Non-pigmented ciliary epithelial cell (primary cell): ENCODE results near the gene EMILIN3.

Experiments
- DNase-seq: peaks from one replicate; pipeline ENCODE4 v3.0.0-alpha.2; 2010; ENCODE audit warnings: low read depth

Gene EMILIN3

GRCh38 chr20:41364236-41364855 is 2.3 kb downstream of the EMILIN3 start:
- no peak for DNase-seq

GRCh38 chr20:41363601-41364000 is 3.0 kb downstream of the EMILIN3 start:
- DNase-seq: no peak

- DNase-seq: no peak
Observed at GRCh38 chr20:41362748-41363140, 3.9 kb downstream of the EMILIN3 start.

GRCh38 chr20:41361757-41362747 is 4.6 kb downstream of the EMILIN3 start:
- no peak for DNase-seq

- DNase-seq: no peak
Observed at GRCh38 chr20:41360831-41361756, 5.5 kb downstream of the EMILIN3 start.

- DNase-seq: no peak
Observed at GRCh38 chr20:41359541-41360011, 7.0 kb downstream of the EMILIN3 start.

GRCh38 chr20:41358717-41359116 is 7.9 kb downstream of the EMILIN3 start:
- no peak for DNase-seq

- no peak for DNase-seq
Observed at GRCh38 chr20:41358230-41358629, 8.4 kb downstream of the EMILIN3 start.

GRCh38 chr20:41357424-41358163 is 9.0 kb downstream of the EMILIN3 start:
- DNase-seq: no peak

- no peak for DNase-seq
Observed at GRCh38 chr20:41356951-41357350, 9.7 kb downstream of the EMILIN3 start.

GRCh38 chr20:41355598-41356203 is 10.9 kb downstream of the EMILIN3 start:
- DNase-seq: no peak

- DNase-seq: no peak
Observed at GRCh38 chr20:41355192-41355591, 11.4 kb downstream of the EMILIN3 start.

GRCh38 chr20:41353530-41353929 is 13.1 kb downstream of the EMILIN3 start:
- DNase-seq: no peak

GRCh38 chr20:41352666-41353065 is 14.0 kb downstream of the EMILIN3 start:
- DNase-seq: no peak

- DNase-seq: no peak
Observed at GRCh38 chr20:41352106-41352505, 14.5 kb downstream of the EMILIN3 start.

GRCh38 chr20:41350408-41350962 is 16.1 kb downstream of the EMILIN3 start:
- no peak for DNase-seq

- no peak for DNase-seq
Observed at GRCh38 chr20:41349943-41350342, 16.7 kb downstream of the EMILIN3 start.

GRCh38 chr20:41349266-41349665 is 17.4 kb downstream of the EMILIN3 start:
- DNase-seq: no peak

GRCh38 chr20:41348430-41349172 is 18.0 kb downstream of the EMILIN3 start:
- DNase-seq: no peak
